RPMI8226 (cell line): ENCODE data around the gene SMAD7.

ENCODE experiments used
- DNase-seq: peaks from one replicate; pipeline ENCODE4 v3.0.0-alpha.2; 2015

The SMAD7 gene

DNA sequence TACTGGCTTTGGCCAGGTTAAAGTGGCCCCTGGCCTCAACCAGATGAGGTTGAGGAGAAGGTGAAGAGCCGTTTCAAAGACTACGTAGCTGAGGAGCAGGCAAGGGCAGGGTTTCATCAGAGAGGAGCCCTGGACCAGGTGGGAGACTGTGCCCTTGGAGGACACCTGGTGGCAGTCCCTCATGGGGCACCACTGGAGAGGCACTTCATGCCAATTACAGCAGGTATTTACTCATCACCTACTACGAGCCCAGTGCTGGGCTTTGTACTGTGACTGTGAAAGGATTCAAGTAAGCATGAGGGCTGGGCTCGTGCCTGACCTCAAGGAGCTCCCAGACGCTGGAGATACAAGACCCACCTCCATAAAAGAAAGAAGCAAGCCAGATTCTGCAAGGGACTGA is 37.6 kb downstream of the SMAD7 start:
- DNase-seq = peak; percentile 77

DNA sequence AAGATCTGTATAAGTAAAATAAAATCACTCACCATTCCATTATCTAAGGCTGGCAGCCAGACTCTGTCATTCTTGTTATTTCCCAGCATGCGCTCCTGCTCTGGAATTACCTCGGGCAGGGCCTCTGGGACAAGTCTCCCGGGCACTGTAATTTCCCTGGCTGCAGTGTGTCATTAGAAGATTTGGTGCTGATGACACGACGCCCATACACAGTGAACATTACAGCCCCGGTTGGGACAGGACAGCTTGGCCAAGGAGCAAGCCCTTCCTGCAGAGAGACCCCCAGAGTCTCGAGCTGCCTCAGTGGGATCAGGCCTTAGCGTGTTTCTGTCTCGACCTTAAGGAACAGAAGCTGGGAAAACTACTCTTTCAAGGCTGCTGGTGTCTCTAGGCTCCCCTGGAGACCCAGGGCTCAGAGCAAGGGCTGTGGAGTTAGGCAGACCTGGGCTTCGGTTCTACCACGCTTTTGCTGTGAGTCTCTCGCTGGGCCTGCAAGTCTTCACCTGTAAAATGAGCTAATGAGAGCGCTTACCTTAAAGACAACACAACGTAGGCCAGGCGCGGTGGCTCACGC is 39.7 kb downstream of the SMAD7 start:
- no peak for DNase-seq

- DNase-seq = no peak
Observed at GRCh38 chr18:48909721-48910120, 41.0 kb downstream of the SMAD7 start.

- no peak for DNase-seq
Observed at GRCh38 chr18:48908916-48909315, 41.8 kb downstream of the SMAD7 start.

DNA sequence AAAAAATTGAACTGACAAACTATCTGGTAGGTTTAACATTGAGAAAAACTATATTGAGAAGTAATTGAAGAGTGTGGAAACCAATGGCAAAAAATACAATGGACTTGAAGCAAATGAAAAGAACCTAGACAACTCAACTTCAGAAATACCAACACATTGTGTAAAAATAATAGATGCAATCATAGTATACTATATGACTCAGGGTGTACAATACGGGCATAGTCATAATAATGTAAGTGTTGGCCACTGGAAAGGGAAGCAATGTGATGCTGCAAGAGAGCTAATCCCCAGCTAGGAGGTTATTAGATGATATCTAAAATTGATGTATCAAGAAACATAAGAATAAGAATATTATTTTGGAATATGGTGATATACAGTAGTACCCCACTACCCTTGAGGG is 45.3 kb downstream of the SMAD7 start:
- no peak for DNase-seq

DNA sequence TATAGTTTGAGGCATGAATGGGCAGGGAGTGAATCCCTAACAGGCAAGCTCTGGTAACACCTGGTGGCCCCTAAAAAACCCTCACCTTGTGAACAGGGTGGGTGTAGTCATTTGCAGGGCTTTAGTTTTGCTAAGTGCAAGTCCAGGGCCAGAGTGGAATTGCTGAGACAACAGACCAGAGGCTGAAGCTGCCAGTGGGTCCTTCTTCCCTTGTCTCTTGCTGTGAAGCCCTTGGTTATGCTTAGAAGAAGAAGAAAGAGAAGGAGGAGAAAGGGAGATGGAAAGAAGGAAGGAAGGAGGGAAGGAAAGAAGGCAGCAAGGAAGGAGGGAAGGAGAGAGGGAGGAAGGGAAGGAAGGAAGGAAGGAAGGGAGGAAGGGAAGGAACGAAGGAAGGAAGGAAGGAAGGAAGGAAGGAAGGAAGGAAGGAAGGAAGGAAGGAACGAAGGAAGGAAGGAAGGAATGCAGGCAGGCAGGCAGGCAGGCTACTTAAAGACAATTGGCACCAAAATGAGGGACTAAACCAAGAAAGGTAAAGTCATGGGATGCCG is 45.8 kb downstream of the SMAD7 start:
- no peak for DNase-seq

DNA sequence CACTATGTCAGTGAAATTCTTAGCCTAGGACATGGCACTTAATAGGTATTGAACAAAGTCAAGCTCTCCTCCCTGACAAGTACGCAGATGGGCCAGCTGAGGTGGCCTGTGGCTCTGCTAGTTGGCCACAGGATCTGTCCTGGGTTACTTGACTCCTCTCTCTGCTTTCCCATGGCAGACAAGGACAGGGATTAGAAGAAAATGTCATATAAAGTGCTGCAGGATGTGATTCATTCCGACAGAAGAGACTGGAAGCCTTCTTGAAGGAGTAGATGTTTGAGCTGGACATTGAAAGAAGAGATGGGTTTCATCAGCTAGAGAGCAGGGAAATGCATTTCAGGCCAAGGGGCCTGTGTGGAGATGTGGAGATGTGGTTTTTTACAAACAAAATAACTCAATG is 46.7 kb downstream of the SMAD7 start:
- no peak for DNase-seq

- no peak for DNase-seq
Observed at GRCh38 chr18:48902856-48903601, 47.7 kb downstream of the SMAD7 start.

- peak; percentile 41 for DNase-seq
Observed at GRCh38 chr18:48902023-48902855, 48.5 kb downstream of the SMAD7 start.

DNA sequence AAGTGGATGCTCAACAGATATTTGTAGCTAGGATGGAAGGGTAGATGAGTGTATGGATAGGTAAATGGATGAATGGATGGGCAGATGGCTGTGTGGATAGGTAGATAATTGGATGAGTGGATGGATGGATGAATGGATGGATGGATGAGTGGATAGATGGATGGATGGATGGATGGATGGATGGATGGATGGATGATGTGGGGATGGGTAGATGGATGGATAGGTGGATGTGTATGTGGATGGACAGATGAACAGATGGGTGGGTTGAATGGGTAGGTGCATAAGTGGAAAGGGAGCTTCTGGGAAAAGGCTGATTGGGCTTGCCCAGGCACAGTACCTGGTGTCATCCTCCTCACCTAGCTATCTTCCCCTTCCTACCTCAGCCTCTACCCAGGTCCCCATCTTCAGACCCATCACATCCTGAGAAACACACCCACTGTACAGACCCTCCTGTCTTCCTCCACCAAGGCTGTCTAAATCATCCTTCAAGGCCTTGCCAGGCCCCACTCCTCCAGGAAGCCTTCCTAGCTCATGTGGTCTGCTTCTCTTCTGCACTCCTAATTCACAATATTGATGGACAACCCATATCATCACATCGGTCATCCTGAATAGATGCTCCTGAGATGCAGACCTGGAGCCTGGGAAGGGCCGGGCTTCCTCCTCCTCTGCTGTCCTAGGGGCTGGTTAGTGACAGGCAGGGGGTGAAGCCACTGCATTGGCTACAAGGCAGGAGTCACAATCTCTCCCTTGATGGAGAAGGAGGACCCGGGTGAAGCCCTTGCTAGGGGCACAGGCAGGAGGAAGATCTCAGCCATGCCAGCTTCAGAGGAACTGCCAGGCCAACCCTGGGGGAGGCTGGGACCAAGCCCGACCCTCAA is 49.4 kb downstream of the SMAD7 start:
- no peak for DNase-seq

DNA sequence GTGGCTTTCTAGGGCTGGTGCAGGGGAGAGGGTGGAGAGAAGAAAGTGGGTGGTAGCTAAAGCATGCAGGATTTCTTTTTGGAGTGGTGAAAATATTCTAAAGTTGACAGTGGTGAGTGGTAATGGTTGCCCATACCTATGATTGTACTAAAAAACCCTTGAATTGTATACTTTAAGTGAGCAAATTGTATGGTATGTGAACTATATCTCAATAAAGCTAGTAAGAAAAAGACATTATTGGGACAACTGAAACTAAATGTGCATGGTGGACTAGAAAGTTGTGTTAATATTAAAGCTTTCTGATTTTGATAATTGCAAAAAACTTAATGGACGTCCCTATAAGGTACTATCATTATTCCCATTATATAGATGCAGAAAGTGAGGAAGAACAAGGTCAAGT is 50.3 kb downstream of the SMAD7 start:
- DNase-seq = no peak

DNA sequence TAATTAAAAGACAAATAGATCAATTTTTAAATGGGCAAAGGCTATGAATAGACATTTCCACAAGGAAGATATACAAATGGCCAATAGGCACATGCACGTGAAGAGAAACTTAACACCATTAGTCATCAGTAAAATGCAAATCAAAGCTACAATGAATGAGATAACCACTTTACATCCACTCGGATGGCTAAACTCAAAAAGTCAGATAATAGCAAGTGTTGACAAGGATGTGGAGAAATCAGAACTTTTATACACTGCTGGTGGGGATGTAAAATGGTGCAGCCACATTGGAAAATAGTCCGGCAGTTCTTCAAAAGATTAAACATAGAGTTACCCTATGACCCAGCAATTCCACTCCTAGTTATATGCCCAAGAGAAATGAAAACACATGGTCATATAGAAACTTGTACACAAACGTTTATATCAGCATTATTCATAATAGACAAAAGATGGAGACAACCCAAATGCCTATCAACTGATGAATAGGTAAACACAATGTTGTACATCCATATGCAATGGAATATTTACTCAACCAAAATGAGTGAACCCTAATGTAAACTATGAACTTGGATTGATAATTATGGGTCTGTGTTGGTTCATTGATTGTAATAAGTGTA is 51.1 kb downstream of the SMAD7 start:
- no peak for DNase-seq

DNA sequence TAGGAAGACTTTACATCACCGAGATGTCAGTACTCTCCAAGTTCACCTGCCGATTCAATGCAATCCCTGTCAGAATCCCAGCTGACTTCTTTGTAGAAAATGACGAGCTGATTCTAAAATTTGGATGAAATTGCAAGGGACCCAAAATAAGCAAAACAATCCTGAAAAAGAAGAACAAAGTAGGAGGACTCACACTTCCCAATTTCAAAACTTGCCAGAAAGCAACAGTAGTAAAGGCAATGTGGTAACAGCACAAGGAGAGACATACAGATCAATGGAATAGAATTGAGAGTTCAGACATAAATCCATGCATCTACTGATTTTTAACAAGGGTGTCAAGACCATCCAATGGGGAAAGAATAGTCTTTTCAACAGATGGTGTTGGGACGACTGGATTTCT is 52.2 kb downstream of the SMAD7 start:
- no peak for DNase-seq

GRCh38 chr18:48897531-48897930 is 53.2 kb downstream of the SMAD7 start:
- DNase-seq = no peak

GRCh38 chr18:48896875-48897511 is 53.8 kb downstream of the SMAD7 start:
- DNase-seq = peak; percentile 96

GRCh38 chr18:48896326-48896874 is 54.4 kb downstream of the SMAD7 start:
- no peak for DNase-seq

DNA sequence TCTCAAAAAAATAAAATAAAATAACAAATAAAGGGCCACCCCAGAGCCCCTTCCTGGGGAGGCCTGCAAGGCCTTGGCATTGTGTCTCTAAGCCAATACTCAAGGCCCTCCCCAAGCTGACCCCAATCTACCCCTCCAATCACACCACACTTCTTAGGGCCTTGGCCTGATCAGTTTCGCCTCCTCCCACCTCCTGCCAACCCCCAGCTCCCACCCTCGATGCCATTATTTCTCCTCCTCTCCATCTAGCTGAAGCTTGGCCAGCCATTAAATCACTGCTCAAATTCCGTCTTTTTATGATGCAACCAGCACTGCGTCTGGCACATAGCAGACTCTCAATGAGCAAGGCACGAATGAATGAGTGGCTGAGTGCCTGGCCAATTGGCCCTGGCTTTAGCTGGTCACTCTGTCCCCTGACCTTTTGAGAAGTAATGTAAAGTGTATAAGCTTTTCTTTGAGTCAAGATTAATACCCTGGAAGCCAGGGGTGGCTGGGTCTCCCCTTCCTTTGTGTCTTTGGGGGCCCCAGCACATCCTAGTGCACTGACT is 55.9 kb downstream of the SMAD7 start:
- no peak for DNase-seq

GRCh38 chr18:48893608-48894600 is 56.9 kb downstream of the SMAD7 start:
- no peak for DNase-seq

- no peak for DNase-seq
Observed at GRCh38 chr18:48893061-48893607, 57.6 kb downstream of the SMAD7 start.
